GM12865 (cell line): ENCODE measurements around the gene GPR68.
"Not testable (repeated sequence)": the region's sequence is repeated elsewhere in the genome, so short reads cannot be mapped to it uniquely, and the experiment has no call there.

Source experiments
- DNase-seq: peaks from one replicate; pipeline ENCODE4 v3.0.0; 2010; ENCODE audit warnings: low read depth
- H3K4me3 ChIP-seq: 2 replicates; pipeline ENCODE4 v1.5.1; 2011; ENCODE audit warnings: mild to moderate bottlenecking, low read depth, low read length, control low read depth
- TF ChIP-seq, protein P1 (sequence below): IDR thresholded peaks from 2 replicates; pipeline ENCODE4 v1.5.1; 2011; ENCODE audit warnings: low read length, control low read depth, low read depth, inconsistent platforms; ENCODE audit not compliant: insufficient read depth; ENCODE audit errors: missing control alignments

Gene GPR68

DNA sequence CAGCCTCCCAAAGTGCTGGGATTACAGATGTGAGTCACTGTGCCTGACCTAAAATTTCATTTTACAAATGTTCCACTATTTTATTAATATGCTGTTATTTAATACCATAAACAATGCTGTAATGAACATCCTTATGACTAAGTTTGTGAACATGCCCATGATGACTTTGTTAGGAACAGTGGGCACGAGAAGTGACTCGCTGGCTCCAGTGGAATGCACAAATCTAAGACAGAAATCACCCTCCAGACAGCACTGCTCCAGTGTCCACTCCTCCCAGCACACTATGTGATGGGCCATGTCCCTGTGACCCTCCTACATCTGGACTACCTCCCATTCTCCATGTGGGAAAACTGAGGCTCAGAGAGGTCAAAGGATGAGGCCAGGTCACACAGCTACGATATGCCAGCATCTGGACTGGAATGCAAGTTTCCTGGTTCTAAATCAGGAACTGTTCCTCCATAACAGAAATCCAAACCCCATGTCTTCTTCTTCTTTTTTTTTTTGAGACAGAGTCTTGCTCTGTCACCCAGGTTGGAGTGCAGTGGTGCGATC lies 57.9 kb downstream of the GPR68 start:
- TF ChIP-seq, protein P1, sequence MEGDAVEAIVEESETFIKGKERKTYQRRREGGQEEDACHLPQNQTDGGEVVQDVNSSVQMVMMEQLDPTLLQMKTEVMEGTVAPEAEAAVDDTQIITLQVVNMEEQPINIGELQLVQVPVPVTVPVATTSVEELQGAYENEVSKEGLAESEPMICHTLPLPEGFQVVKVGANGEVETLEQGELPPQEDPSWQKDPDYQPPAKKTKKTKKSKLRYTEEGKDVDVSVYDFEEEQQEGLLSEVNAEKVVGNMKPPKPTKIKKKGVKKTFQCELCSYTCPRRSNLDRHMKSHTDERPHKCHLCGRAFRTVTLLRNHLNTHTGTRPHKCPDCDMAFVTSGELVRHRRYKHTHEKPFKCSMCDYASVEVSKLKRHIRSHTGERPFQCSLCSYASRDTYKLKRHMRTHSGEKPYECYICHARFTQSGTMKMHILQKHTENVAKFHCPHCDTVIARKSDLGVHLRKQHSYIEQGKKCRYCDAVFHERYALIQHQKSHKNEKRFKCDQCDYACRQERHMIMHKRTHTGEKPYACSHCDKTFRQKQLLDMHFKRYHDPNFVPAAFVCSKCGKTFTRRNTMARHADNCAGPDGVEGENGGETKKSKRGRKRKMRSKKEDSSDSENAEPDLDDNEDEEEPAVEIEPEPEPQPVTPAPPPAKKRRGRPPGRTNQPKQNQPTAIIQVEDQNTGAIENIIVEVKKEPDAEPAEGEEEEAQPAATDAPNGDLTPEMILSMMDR, result no peak
- H3K4me3 ChIP-seq, result no peak overlapping the region
- DNase-seq, result no peak

DNA sequence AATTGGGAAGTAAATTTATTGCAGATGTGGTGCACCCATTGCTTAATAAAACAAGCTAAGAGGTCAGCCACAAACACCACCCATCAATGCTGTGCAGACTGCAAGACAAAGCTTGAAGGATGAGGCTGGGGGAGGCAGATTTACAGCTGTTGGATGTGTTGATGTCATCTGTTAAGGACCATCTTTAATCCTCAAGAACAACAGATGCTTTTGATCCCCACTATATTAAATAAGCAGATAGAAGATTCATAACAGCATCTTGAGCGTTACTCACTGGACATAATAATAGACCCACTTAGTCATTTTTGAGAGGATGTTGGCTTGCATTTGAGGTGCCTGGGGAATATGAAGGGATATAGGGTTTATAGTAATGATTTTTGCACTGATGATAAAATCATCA lies 58.8 kb downstream of the GPR68 start:
- TF ChIP-seq, protein P1, result no peak
- no peak overlapping the region for H3K4me3 ChIP-seq
- DNase-seq, result no peak

DNA sequence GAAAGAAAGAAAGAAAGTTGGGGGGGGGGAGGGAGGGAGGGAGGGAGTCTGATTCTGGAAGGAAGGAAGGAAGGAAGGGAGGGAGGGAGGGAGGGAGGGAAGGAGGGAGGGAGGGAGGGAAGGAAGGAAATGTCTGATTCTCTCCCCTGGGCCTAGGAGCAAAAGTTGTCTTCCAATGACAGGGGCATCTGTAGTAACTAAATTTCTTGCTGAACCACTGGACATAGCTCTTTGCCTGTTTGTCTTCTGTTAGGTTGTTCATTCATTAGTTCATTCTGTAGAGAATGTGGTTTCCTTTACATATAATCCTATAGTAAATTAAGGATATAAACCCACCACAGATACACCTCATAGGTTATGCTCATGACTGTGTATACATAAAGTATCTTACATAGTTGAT lies 59.9 kb downstream of the GPR68 start:
- TF ChIP-seq, protein P1, result no peak
- no peak for DNase-seq
- no peak overlapping the region for H3K4me3 ChIP-seq

DNA sequence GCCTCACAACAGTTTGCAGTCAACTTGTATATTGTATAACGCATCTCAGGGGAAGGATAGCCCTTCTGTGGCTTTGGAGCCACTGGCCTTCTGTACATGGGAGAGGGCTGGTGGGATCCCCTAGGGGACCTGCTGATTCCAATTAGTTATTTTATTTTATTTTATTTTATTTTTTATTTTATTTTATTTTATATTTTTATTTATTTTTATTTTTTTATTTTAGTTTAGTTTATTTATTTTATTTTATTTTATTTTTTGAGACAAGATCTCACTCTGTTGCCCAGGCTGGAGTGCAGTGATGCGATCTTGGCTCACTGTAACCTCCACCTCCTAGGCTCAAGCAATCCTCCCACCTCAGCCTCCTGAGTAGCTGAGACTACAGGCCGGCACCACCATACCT lies 61.8 kb downstream of the GPR68 start:
- DNase-seq, H3K4me3 ChIP-seq: not testable (repeated sequence)
